DND-41 (cell line): ENCODE measurements around the gene TMEM245.

Experiments used
- CTCF ChIP-seq: IDR thresholded peaks from 2 replicates; pipeline ENCODE4 v1.5.1; 2012; ENCODE audit warnings: borderline replicate concordance, low read length, moderate library complexity, mild to moderate bottlenecking; ENCODE audit not compliant: poor library complexity, severe bottlenecking; ENCODE audit errors: extremely low read depth
- EZH2 ChIP-seq: IDR thresholded peaks from 3 replicates; pipeline ENCODE4 v1.6.1; 2012; ENCODE audit warnings: borderline replicate concordance, low read depth, mild to moderate bottlenecking, moderate library complexity, low read length, inconsistent platforms; ENCODE audit not compliant: severe bottlenecking

GRCh38 chr9:109097146-109097545 is 22.6 kb downstream of the TMEM245 start:
- TF ChIP-seq CTCF (no peak), EZH2 (no peak)
